Activated naive CD4-positive, alpha-beta T cell treated with anti-CD3 and anti-CD28 coated beads, Interleukin-2, amount 50 U/mL, for 16 hours (primary cell): ENCODE measurements around the gene ZNRF1.

Experiments
- DNase-seq: peaks from one replicate; pipeline ENCODE4 v3.0.0-alpha.2; 2020

Gene ZNRF1

DNA sequence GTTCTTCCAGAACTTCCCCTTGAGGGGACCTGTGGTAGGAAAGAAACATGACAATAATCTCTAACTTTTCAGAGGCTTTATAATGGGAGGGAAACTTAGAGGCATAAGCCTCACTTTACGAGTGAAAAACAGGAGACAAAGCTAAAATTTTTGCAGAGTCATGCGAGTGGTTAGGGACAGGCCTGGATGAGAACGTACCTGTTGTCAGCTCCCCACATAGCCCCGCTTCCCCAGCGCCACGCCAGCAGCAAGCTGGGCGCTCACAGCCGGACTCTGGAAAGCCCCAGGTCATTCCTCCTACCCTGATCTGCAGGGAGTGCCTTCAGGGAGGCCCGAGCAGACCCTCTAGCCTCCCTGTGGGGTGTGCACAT is 64.1 kb downstream of the ZNRF1 start:
- no peak for DNase-seq

DNA sequence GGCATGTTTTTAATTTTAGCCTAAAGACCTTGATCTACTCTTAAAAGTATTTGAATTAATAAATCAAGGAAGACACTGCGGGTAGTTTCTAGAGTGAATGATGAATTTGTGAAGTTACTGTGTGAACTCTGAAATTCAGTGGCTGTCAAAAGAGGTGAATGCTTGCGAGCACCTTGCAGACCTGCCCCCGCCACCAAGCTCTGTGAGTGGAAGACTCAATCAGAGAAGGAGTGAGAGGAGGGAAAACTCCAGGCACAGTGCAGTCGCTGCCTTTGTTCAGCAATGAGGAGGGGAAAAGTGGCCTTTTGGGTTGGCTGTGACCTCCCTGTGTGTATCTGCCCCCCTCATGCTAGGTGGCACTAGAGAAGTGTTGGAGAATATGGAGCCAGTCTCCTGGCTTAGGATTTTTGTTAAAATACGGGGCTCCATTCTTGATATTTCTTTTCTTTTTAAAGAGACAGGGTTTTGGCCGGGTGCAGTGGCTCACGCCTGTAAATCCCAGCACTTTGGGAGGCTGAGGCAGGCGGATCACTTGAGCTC is 64.8 kb downstream of the ZNRF1 start:
- no peak for DNase-seq

DNA sequence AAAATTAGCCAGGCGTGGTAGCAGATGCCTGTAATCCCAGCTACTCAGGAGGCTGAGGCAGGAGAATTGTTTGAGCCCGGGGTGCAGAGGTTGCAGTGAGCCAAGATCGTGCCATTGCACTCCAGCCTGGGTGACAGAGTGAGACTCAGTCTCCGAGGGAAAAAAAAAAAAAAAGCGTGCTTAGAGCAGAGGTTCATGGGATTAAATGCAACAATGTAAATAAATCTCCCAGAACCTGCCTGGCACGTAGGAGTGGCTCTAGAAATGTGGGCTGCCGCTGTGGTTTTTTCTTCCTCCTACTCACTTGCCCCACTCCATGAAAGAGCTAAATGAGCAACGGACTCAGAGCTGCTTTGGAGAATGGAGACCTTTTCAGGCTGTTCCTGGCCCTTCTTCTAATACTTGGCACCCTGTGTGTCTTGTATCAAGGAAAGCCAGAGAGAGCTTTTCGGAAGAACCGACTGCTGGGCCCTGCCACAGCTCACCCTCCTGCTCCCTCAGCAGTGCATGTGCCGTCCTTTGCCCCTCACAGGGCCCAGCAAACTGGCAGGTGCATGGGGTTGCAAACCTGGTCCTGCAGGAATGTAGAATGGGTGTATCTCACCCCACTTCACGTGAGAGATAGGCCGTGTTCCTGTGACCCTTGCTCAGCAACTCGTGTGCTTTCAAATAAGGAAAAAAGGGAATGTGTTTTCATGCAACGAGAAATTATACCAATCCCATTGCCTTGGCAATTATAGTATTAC is 65.8 kb downstream of the ZNRF1 start:
- no peak for DNase-seq

DNA sequence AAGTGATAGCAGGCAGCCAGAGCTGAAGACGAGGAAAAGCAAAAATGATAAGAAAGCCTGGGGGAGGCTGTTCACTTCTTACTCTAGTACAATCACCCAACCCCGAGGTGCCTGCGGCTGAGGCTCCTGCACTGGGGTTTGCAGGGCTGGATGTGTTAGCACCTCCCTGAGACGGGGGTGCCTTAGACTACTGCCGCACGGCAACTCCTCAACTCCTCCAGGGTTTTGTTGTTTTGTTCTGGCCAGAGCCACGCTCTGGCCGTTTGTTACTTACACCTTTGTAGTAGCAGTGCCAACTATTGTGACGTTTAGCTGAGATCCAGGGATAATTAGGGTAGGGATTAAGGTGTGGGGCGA is 66.3 kb downstream of the ZNRF1 start:
- DNase-seq: no peak

DNA sequence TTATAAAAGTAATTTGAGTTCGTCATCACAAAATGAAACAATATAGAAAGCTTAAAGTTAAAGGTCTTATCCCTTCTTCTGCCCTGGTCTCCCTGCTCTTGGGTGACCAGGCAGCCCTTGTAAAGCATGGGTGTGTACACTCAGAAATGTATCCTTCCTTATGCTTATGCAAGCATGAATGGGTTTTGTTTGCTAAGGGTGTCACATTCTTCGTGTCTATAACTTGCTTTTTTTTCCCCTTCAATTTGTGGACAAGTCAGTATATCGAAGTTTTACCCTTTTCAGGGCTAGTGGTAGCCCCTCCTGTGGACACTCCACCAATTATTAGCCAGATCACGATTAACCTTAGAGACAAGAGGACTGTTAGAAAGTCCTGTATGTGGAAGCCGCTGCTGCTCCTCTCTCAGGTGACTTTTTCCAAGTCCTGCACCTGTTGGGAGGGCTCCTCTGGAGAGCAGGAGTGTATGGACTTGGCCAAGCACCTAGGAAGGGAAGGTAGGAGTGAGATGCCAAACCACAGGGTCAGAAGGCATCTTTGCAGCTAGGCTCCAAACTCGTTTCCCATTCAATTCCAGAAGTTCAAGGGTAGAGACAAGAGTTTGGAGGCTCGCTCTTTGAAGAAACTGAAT is 66.8 kb downstream of the ZNRF1 start:
- no peak for DNase-seq

DNA sequence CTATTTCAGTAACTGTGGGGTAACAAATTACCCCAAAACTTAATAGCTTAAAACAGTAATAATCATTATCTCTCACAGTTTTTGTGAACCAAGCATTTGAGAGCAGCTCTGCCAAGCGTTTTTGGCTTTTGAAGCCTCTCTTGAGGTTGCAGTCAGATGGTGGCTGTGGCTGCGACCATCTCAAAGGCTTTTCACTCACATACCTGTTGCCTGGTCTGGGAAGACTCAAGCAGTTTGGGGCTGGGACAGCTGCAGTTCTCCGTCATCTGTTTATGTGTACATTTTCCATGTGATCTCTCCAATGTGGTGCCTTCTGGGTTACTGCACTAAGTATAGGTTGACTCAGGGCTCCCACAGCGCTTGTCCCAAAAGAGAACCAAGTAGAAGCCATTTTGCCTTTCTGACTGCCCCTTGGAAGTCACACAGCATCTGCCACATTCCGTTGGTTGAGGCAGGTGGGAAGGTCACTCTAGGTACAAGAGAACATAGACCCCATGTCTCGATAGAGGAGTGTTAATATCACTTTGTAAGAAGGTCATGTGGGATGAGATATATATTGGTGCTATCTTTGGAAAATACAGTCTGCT is 68.1 kb downstream of the ZNRF1 start:
- no peak for DNase-seq

DNA sequence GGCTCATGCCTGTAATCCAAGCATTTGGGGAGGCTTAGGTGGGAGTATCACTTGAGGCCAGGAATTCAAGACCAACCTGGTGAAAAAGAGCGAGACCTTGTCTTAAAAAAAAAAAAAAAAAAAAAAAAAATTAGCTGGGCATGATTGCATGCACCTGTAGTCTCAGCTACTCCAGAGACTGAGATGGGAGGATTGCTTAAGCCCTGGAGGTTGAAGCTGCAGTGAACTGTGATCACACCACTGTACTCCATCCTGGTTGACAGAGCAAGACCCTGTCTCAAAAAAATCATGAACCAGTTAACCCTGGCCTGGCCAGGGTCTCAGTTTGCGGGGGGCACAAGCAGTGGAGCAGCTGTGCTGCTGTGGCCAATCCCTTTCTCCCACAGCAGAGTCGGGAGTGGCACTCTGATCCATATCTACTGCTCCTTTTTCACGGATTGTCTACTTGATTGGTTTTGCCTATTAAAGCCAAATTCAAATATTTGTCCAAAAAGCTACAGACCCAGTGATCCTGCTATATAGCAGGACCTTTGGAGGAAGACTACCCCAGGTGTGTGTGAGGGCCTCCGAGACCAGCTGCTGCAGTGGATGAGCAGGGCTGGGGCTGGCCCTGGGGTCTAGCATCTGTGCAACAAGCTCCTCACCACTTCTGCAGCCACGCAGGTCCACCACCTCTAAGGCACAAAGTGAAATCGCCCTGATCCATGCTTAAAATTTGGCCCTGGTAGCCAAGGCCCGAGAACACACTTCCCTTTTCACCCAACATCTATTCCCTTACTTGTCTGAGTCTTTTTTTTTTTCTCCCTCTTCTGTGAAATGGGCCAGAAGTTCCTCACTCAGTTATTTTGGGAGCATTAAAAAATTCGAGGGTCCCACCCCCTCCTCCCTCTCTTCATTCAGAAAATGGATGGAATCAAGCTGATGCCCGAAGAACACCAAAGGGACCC is 69.5 kb downstream of the ZNRF1 start:
- DNase-seq: no peak

DNA sequence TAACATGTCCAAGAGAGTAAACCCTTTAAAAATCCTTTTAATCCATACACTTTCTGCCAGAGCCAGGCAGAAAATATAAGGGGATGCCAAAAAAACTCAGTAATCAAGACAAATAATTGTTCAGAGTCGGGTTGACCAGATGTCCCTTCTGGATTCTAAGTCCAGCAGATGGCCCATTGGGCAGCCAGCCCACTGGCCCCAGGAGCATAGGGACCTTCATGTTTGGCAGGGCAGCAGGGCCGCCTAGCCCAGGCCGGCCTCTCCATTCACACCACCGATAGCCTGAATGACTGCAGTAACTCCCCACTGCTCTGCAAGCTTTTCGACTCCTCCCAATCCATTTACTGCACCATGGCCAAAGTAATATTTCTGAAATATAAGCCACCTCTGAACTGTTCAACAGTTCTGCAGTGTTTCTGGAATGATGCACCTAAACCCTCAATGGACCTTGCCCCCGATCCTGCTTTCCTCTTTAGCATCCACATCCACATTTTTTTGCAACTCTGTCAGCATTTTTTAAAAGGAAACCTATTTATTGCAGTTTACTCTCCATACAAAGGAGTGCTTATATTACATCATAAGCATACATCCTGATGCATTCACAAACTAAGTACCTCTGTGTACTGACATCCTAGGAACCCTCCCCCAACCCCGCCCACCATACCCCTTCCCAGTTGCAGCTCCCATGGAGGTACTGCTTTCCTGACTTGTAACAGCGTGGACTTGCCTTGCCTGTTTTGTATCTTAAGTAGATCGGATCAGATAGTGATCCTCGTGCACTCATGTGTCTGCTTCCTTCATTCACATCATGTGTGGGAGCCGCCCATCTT is 71.4 kb downstream of the ZNRF1 start:
- DNase-seq: no peak

DNA sequence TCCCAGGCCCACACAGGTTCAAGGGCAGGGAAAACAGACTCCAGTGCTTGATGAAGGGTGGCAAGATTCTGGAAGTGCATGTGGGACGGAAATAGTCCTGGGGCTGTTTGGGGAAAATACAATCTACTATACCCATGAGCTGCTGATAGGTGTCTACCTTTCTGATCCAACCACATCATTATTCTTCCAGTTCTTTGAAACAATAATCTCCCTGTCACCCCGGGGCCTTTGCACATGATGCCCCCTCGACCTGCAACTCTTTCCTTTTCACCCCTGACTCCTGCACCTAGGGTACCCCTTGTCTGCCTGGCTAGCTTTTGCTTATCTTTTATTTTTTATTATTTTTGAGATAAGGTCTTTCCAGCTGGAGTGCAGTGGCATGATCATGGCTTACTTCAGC is 72.8 kb downstream of the ZNRF1 start:
- DNase-seq: no peak

DNA sequence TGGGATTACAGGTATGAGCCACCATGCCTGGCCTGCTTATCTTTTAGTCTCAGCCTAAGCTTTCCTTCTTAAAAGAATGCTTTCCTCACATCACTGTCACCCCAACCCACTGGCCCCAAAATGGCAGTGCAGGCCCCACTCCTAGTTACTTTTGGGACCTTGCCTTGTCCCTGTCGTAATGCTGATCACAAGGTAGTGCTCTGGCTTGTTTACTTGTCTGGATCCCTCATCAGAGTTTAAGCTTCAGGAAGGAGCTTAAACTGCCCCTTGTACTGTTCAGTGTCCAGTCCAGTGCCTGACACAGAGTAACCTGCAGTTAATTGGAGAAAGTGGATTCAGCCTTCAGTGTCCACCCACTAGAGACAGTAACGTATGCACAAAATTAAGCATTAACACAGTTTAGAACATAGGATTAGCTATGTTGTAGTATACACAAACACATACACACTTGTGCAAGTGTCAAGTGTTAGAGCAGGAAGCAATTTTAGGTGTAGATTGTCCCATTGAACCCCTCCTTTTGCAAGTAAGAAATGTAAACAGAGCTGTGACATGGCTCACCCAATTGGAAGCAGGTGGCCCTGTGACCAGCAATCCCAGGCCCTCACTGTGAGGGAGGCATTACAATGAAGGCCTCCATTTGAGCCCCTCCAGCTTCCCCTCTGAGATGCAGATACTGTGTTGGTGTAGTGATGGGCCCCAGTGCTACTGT is 73.6 kb downstream of the ZNRF1 start:
- DNase-seq: no peak

DNA sequence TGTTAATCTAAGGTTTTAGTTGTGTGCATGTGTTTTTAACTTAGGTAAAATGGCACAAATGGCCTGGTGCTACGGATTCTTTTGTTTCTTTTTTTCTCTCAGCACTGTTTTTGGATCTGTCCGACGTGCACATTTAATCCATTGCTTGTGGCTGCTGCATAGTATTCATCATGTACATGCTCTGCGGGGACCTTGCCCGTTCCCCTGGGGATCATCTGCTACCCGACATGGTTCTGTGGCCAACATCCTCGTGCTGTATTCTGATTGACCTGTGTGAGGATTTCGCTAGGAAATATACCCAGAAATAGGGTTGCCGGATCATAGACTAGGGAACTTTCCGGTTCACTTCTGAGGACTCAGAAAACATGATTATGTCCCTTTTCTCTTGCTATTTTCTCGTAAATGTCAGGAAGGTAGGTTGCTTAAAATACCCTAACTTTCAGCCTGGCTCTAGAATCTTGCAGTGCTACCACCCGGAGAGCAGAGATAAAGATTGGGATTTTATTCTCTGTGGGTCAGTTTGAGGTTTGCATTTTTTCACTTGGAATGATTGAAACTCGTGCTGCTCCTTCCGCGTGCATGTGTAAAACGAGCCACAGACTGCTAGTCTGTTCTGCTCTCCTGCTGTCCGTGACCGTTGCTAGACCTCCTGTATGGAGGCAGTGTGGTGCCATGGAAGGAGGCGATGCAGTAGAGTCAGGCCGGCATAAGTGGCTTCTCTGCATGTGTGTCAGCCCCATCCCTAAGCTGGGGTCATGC is 74.9 kb downstream of the ZNRF1 start:
- no peak for DNase-seq

DNA sequence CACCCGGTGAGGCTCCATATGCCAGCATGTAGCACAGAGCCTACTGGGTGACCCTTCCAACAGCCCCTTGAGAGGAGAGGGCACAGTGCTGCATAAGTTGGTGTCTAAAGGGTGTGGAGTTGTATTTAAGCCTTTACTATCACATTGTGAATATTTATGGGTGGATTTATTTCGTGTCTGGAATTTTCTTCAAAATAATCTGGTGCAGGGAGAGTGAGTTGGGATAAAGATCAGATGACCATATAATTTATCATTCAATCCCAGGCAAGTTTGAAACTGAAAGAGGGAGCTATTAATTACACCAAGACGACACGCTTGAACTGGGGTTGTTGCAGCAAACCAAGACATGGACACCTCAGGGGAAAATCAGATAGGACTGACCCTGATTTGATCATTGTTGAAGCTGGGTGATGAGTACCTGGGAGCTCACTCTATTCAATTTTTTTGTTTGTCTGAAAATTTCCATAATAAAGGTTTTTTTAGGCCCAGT is 75.5 kb downstream of the ZNRF1 start:
- no peak for DNase-seq

DNA sequence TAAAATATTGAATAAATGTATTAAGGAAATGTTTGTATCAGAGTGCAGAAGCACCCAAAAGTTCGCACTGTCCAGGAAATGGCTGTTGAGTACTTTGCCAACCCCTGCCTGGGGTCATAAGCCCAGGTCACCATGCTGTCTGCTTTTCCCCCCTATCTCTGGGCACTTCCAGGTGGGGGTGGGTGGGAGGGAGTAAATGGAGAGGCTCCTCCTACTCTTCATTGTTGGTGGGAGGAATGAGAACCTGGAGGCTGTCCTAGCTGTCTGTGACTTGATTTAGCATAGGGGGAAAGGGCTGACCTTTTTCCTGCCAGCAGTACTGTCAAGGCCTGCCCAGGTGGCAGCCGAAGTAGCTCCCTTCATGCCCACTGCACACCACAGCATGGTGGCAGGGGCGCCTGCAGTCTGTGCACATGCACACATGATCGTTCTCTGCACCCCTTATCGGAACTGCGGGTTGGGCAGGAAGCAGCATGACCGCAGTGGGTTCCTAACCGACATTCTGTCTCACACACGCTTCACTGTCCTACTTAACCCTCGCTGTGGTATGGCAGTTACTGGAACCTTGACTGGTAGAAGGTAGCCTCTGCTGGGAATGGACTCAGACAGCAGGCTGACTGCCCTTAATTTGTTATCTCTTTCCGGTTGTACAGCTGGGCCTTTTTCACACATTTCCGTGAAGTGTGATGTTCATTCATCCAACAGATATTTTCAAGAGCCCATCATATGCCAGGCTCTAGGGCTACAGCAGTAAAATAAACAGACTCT is 76.3 kb downstream of the ZNRF1 start:
- DNase-seq: peak; percentile 54

DNA sequence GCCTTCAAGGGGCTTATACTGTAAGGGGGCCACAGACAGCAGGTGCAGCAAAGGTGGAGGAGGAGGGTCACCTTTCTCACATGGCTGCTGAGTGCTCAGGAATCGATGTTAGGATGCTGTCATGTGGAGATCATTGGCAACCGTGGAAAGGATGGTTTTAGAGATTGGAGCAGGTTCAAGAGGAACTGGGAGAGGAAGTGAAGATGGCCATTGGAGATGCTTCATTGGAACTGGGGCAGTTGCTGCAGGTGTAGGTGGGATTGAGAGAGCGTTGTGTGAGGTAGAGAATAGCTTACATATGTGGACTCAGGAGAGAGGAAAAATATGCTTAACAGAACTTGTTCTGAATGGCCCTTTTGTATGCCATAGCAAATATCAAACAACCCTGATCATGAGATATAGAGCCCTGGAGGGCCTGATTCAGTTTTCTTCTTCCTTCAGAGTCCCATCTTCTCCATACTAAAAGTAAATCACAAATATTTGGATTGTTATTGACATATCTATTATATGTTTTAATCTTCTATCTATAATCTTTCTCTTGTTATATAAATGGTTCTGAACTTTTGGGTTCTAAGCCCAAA is 77.0 kb downstream of the ZNRF1 start:
- no peak for DNase-seq

DNA sequence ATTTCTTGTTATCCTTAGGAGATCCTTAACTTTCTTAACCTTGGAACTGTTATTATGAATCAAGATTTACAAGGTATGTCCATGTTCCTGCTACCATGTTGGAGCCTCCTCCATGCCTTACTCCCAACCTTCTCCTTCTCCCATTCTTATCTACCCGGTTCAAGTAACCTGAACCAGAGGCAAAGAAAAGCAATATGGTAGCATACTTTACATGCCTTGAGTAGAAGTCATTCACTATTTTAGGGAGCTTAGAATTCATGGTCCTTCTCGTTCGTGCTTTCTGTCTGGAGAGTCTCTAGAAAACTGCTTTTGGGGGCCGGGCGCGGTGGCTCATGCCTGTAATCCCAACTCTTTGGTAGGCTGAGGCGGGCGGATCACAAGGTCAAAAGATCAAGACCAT is 80.1 kb downstream of the ZNRF1 start:
- no peak for DNase-seq

DNA sequence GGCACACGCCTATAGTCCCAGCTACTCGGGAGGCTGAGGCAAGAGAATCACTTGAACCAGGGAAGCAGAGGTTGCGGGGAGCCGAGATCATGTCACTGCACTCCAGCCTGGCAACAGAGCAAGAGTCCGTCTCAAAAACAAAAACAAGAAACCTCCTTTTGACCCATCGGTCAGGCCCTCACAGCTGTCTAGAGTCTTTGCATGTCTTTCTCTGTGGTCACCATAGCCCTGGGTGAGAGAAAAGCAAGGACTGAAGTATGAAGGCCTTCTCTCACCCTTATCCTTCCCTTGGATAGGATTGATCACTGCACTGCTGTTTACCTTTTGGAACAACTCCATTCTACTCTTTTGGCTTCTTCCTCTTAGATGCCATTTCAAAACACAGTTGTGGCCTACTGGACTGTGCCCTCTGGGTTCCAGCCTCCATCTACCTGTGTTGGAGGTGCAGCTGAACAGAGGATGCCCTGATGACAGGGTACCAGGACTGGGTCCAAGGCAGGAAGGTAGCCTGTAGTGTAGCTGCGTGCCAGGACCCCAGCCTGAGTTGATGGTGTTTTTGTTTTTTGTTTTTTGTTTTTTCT is 80.6 kb downstream of the ZNRF1 start:
- no peak for DNase-seq

DNA sequence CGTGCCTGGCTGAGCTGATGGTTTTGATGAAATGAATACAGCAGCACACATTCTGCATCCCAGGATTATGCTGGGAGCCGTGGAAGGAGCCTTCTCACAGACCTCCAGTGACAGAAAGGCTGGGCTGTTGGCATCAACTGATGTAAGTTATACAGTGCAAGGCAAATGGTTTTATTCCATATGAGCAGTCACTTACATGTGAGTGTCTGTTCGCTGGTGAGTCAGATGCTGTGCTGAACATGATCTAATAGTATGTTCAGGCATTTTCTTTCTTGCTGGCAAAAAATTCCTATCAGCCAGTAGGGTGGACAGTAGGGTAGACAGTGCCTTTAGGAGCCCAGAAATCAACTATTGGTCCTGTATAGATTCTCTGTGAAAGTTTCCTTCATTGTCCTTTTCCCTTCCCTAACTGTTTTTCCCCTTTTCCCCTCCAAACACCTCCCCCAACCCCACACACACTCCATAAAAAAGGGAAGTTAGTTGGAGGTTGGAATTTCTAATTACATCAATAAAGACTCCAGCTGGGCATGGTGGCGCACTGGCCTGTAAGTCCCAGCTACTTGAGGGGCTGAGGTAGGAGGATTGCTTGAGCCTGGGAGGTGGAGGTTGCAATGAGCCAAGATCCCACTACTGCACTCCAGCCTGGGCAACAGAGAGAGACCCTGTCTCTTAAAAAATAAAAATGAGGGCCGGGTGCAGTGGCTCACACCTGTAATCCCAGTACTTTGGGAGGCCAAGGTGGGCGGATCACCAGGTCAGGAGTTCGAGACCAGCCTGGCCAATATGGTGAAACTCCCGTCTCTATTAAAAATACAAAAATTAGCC is 81.6 kb downstream of the ZNRF1 start:
- no peak for DNase-seq
